ENCODE results near the gene AMDHD1. TPM values are rescaled to one million over a fixed set of nuclear protein-coding genes. Genes with fewer than 3 reads are reported as not detected.

AMDHD1 gene
- total and polyA plus RNA-seq, 10 of the 15 experiments (the other 5 are each of a cell fraction or from before 2014, with no cell fraction given), result 0.04 to 0.28 (median 0.13) TPM; not detected in 4

GRCh38 chr12:95909871-95910270, 33.3 kb upstream of the AMDHD1 start:
- Histone ChIP-seq H2AFZ (ENCODE audit: control insufficient read depth, low read depth, low read length) (no peak overlapping the region), H3K4me1 (ENCODE audit: control insufficient read depth, insufficient read depth, low read length) (no peaks in the 10 kb centered on the region), H3K27me3 (replicated peaks in 1 of 2; ENCODE audit: control insufficient read depth in 2 of 2, insufficient read depth in 2 of 2, low read length in 1 of 2) (no peaks in the 10 kb centered on the region), H3K27ac (ENCODE audit: control insufficient read depth, insufficient read depth) (no peak overlapping the region), H4K20me1 (ENCODE audit: control insufficient read depth, insufficient read depth) (0 out of 2 replicates have a peak, but pooled peaks cover 2% of the 10 kb centered on the region), H3K79me2 (ENCODE audit: control insufficient read depth, insufficient read depth, low read length) (no peaks in the 10 kb centered on the region), H3K9me3 (replicated peaks; ENCODE audit: control insufficient read depth, insufficient read depth, low read length) (no peaks in the 10 kb centered on the region), H3K9ac (ENCODE audit: control insufficient read depth, insufficient read depth, low read length) (no peak overlapping the region), H3K4me3 (no peak overlapping the region), H3K36me3 (ENCODE audit: control insufficient read depth in 2 of 2, insufficient read depth in 2 of 2, low read length in 1 of 2) (no peaks in the 10 kb centered on the region), H3K4me2 (ENCODE audit: control insufficient read depth, insufficient read depth) (no peak overlapping the region)
- ChIA-PET CTCF (no interaction called here), RAD21 (ENCODE audit: unreplicated experiment) (no interaction called here), SMC1A (ENCODE audit: uncharacterized antibody, unreplicated experiment) (no interaction called here), POLR2A (no interaction called here)
- FAIRE-seq (no peak), DNase-seq (ENCODE audit: low read depth, low spot score) (no peak), ATAC-seq (no peak)
- TF ChIP-seq TCF7 (IDR thresholded peaks at IDR 0.05; ENCODE audit: borderline replicate concordance) (no peak), STAT1 (conservative IDR thresholded peaks at IDR 0.05) (no peak), CHD4 (IDR thresholded peaks at IDR 0.05) (no peak), PBX3 (IDR thresholded peaks at IDR 0.05; ENCODE audit: insufficient replicate concordance, low read depth, low read length) (no peak), WRNIP1 (IDR thresholded peaks at IDR 0.05; ENCODE audit: borderline replicate concordance, low read depth, low read length) (no peak), ATF7 (IDR thresholded peaks at IDR 0.05; ENCODE audit: low read depth) (no peak), EGR1 (IDR thresholded peaks at IDR 0.05; ENCODE audit: borderline replicate concordance in 1 of 2, low read depth in 2 of 2, low read length in 2 of 2) (no peak), POLR2A (IDR thresholded peaks at IDR 0.05; ENCODE audit: low read depth, low read length) (no peak), PAX5 (IDR thresholded peaks at IDR 0.05; ENCODE audit: borderline replicate concordance, low read depth, low read length) (no peak)
- TF ChIP-seq, protein P1, sequence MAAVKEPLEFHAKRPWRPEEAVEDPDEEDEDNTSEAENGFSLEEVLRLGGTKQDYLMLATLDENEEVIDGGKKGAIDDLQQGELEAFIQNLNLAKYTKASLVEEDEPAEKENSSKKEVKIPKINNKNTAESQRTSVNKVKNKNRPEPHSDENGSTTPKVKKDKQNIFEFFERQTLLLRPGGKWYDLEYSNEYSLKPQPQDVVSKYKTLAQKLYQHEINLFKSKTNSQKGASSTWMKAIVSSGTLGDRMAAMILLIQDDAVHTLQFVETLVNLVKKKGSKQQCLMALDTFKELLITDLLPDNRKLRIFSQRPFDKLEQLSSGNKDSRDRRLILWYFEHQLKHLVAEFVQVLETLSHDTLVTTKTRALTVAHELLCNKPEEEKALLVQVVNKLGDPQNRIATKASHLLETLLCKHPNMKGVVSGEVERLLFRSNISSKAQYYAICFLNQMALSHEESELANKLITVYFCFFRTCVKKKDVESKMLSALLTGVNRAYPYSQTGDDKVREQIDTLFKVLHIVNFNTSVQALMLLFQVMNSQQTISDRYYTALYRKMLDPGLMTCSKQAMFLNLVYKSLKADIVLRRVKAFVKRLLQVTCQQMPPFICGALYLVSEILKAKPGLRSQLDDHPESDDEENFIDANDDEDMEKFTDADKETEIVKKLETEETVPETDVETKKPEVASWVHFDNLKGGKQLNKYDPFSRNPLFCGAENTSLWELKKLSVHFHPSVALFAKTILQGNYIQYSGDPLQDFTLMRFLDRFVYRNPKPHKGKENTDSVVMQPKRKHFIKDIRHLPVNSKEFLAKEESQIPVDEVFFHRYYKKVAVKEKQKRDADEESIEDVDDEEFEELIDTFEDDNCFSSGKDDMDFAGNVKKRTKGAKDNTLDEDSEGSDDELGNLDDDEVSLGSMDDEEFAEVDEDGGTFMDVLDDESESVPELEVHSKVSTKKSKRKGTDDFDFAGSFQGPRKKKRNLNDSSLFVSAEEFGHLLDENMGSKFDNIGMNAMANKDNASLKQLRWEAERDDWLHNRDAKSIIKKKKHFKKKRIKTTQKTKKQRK (IDR thresholded peaks at IDR 0.05; ENCODE audit: low read depth, low read length), result no peak
- intact Hi-C loops (cut with micrococcal nuclease; ENCODE audit: unreplicated experiment) (no loop called here), in situ Hi-C loops (cut with MboI) (loop anchor here (10.0 kb wide), 1 partner anchor 305 kb away; no protein-coding TSS in a partner anchor)
- BruUV-seq (replicated peaks), result no TSS peak
- 62% methylated on average over 3 of the region's 3 CpGs for WGBS (ENCODE audit: insufficient coverage, insufficient replicate concordance, low lambda C conversion rate, missing lambda C conversion rate)

All from GM12878 (cell line).